H1 (cell line): ENCODE results near the gene ZNF764. TPM values are rescaled to one million over a fixed set of nuclear protein-coding genes. Genes with fewer than 3 reads are reported as not detected.

ENCODE experiments used
- CTCF ChIA-PET: fragments of 300-600 bp; sonication (Branson Sonifier 250); formaldehyde crosslinking; loops from one replicate; lab custom pipeline; 2021; ENCODE audit not compliant: partially characterized antibody; lab: Charles Lee
- POLR2A ChIA-PET: fragments of 300-600 bp; sonication (Branson Sonifier 250); formaldehyde crosslinking; loops from one replicate; lab custom pipeline; 2021; ENCODE audit warnings: inconsistent platforms; ENCODE audit not compliant: partially characterized antibody; lab: Charles Lee
- DNase-seq, 2 experiments: peaks; one replicate each; pipeline versions ENCODE4 v3.0.0 to v3.0.0-alpha.2; 2010 to 2022; ENCODE audit warnings: low spot score in 2 of 2, low read depth in 1 of 2, mixed read lengths in 1 of 2
- FAIRE-seq: peaks from 2 replicates; lab custom pipeline; 2011; peaks lifted over from hg19 to GRCh38; lab: Jason Lieb, UNC
- H2AFZ ChIP-seq: 2 replicates; pipeline ENCODE4 v1.8.1; 2012; ENCODE audit warnings: low read length, inconsistent platforms
- H2AK5ac ChIP-seq: 2 replicates; pipeline ENCODE4 v1.6.1; 2013; ENCODE audit warnings: low read depth, low read length
- H2BK120ac ChIP-seq: replicated peaks from 2 replicates; pipeline ENCODE3; 2013; ENCODE audit warnings: low read depth, low read length, inconsistent platforms
- H2BK12ac ChIP-seq: 2 replicates; pipeline ENCODE4 v1.6.1; 2013; ENCODE audit warnings: low read depth, low read length
- H2BK15ac ChIP-seq: 2 replicates; pipeline ENCODE4 v1.6.1; 2013; ENCODE audit warnings: low read length
- H2BK20ac ChIP-seq: 2 replicates; pipeline ENCODE4 v1.6.1; 2013; ENCODE audit warnings: low read length
- H2BK5ac ChIP-seq: 2 replicates; pipeline ENCODE4 v1.6.1; 2013; ENCODE audit warnings: low read depth, low read length
- H3K14ac ChIP-seq: 2 replicates; pipeline ENCODE4 v1.6.1; 2013; ENCODE audit warnings: inconsistent platforms; ENCODE audit not compliant: insufficient read length
- H3K18ac ChIP-seq: 2 replicates; pipeline ENCODE4 v1.6.1; 2013; ENCODE audit warnings: low read length; ENCODE audit errors: extremely low read depth
- H3K23ac ChIP-seq: 2 replicates; pipeline ENCODE4 v1.6.1; 2013; ENCODE audit warnings: inconsistent platforms; ENCODE audit not compliant: insufficient read length
- H3K23me2 ChIP-seq: 2 replicates; pipeline ENCODE4 v1.6.1; 2013; ENCODE audit warnings: low read depth, low read length
- H3K27ac ChIP-seq: 2 replicates; pipeline ENCODE4 v1.6.1; 2011; ENCODE audit warnings: low read depth, low read length, inconsistent platforms
- H3K27me3 ChIP-seq, 4 experiments: replicated peaks in 1 of 4; 1 replicate in 1 of 4; 2 replicates in 3 of 4; pipeline versions ENCODE4 v1.6.1 to v1.8.1; 2011 to 2013; ENCODE audit warnings: low read length in 3 of 4, mild to moderate bottlenecking in 3 of 4, inconsistent platforms in 2 of 4, mixed read lengths in 2 of 4, moderate library complexity in 1 of 4; ENCODE audit not compliant: control insufficient read depth in 3 of 4, insufficient read depth in 3 of 4; ENCODE audit errors: extremely low read depth in 1 of 4
- H3K36me3 ChIP-seq, 4 experiments: 2 replicates each; pipeline versions ENCODE4 v1.6.1 to v1.8.1; 2011 to 2013; ENCODE audit warnings: mild to moderate bottlenecking in 4 of 4, low read length in 3 of 4, moderate library complexity in 2 of 4, control low read depth in 1 of 4, inconsistent platforms in 1 of 4; ENCODE audit not compliant: insufficient read depth in 4 of 4, control insufficient read depth in 2 of 4
- H3K4ac ChIP-seq: replicated peaks from 2 replicates; pipeline ENCODE3; 2013; ENCODE audit warnings: low read length, low read depth, mixed read lengths, inconsistent platforms; ENCODE audit not compliant: insufficient read length
- H3K4me1 ChIP-seq, 4 experiments: replicated peaks in 1 of 4; 1 replicate in 1 of 4; 2 replicates in 3 of 4; pipeline versions ENCODE4 v1.6.1 to v1.8.1; 2011 to 2013; ENCODE audit warnings: low read length in 3 of 4, inconsistent platforms in 2 of 4, mixed read lengths in 1 of 4; ENCODE audit not compliant: insufficient read depth in 4 of 4, control insufficient read depth in 3 of 4
- H3K4me2 ChIP-seq, 2 experiments: 2 replicates each; pipeline versions ENCODE4 v1.6.1 to v1.8.1; 2011 to 2013; ENCODE audit warnings: low read depth in 2 of 2, low read length in 2 of 2, control low read depth in 1 of 2, inconsistent platforms in 1 of 2, mild to moderate bottlenecking in 1 of 2; ENCODE audit not compliant: insufficient read depth in 1 of 2
- H3K4me3 ChIP-seq, 4 experiments: fragments of 200-600, 300-600 bp in 1 of 4; sonication (generic), shearing (Covaris generic), sonication (Bioruptor Twin) in 1 of 4; 2 replicates each; pipeline versions ENCODE4 v1.5.1 to v1.8.1; 2011 to 2016; ENCODE audit warnings: low read length in 4 of 4, low read depth in 3 of 4, control low read depth in 2 of 4, inconsistent platforms in 2 of 4, mild to moderate bottlenecking in 2 of 4, mixed read lengths in 1 of 4, moderate library complexity in 1 of 4; ENCODE audit not compliant: insufficient read depth in 2 of 4; ENCODE audit errors: extremely low read depth in 1 of 4
- H3K56ac ChIP-seq: replicated peaks from 2 replicates; pipeline ENCODE3; 2013; ENCODE audit warnings: low read depth, mild to moderate bottlenecking, mixed read lengths, low read length, inconsistent platforms; ENCODE audit not compliant: insufficient read length
- H3K79me1 ChIP-seq: 2 replicates; pipeline ENCODE4 v1.6.1; 2013; ENCODE audit warnings: low read depth, low read length, control low read depth
- H3K79me2 ChIP-seq, 2 experiments: 2 replicates each; pipeline versions ENCODE4 v1.6.1 to v1.8.1; 2012 to 2013; ENCODE audit warnings: low read length in 2 of 2, mild to moderate bottlenecking in 2 of 2, inconsistent platforms in 1 of 2; ENCODE audit not compliant: insufficient read depth in 2 of 2, control insufficient read depth in 1 of 2
- H3K9ac ChIP-seq, 4 experiments: replicated peaks in 1 of 4; 1 replicate in 1 of 4; 2 replicates in 3 of 4; pipeline versions ENCODE4 v1.6.1 to v1.8.1; 2011 to 2013; ENCODE audit warnings: low read depth in 3 of 4, low read length in 3 of 4, control low read depth in 2 of 4, mild to moderate bottlenecking in 2 of 4, moderate library complexity in 2 of 4, inconsistent platforms in 1 of 4; ENCODE audit errors: extremely low read depth in 1 of 4
- H3K9me3 ChIP-seq, 2 experiments: 2 replicates each; pipeline versions ENCODE4 v1.6.1 to v1.8.1; 2012 to 2013; ENCODE audit warnings: mild to moderate bottlenecking in 2 of 2, moderate library complexity in 2 of 2, control low read depth in 1 of 2, inconsistent platforms in 1 of 2, low read depth in 1 of 2, low read length in 1 of 2, mixed read lengths in 1 of 2; ENCODE audit not compliant: insufficient read depth in 2 of 2
- H4K20me1 ChIP-seq, 2 experiments: replicated peaks in 1 of 2; 2 replicates each; pipeline versions ENCODE3 to v1.8.1; 2011 to 2013; ENCODE audit warnings: inconsistent platforms in 2 of 2, low read length in 2 of 2, mild to moderate bottlenecking in 1 of 2; ENCODE audit not compliant: insufficient read depth in 2 of 2, control insufficient read depth in 1 of 2
- H4K5ac ChIP-seq: 2 replicates; pipeline ENCODE4 v1.6.1; 2013; ENCODE audit warnings: low read length, low read depth, mixed read lengths, inconsistent platforms; ENCODE audit not compliant: insufficient read length
- H4K8ac ChIP-seq: 2 replicates; pipeline ENCODE4 v1.8.0; 2013; ENCODE audit warnings: mild to moderate bottlenecking, moderate library complexity, low read length, inconsistent platforms; ENCODE audit not compliant: insufficient read depth; ENCODE audit errors: extremely low read depth
- H4K91ac ChIP-seq: replicated peaks from 2 replicates; pipeline ENCODE3; 2013; ENCODE audit warnings: low read length, mixed read lengths, inconsistent platforms; ENCODE audit not compliant: insufficient read length
- EGR1 ChIP-seq: IDR thresholded peaks from 2 replicates; pipeline ENCODE4 v1.6.1; 2011; ENCODE audit warnings: low read depth, low read length, borderline replicate concordance
- HDAC2 ChIP-seq, 2 experiments: fragments of 300-600 bp in 1 of 2; sonication (generic) in 1 of 2; IDR thresholded peaks; 2 replicates each; pipeline ENCODE4 v1.6.1; 2011 to 2012; ENCODE audit warnings: low read depth in 2 of 2, low read length in 2 of 2, mild to moderate bottlenecking in 2 of 2, moderate library complexity in 2 of 2, borderline replicate concordance in 1 of 2, inconsistent platforms in 1 of 2
- NANOG ChIP-seq: IDR thresholded peaks from 2 replicates; pipeline ENCODE4 v1.6.1; 2011; ENCODE audit warnings: low read length, low read depth, mild to moderate bottlenecking, inconsistent platforms; ENCODE audit not compliant: insufficient read depth, poor library complexity, severe bottlenecking
- PHF8 ChIP-seq: fragments of 200-600 bp; sonication (generic); conservative IDR thresholded peaks from 2 replicates; pipeline ENCODE4 v1.7.1; 2012; ENCODE audit warnings: low read depth, mild to moderate bottlenecking, inconsistent platforms, low read length, moderate library complexity
- SIX5 ChIP-seq: IDR thresholded peaks from 2 replicates; pipeline ENCODE4 v1.6.1; 2011; ENCODE audit warnings: mild to moderate bottlenecking, low read depth, low read length
- SUZ12 ChIP-seq: fragments of 200-600 bp; sonication (generic); IDR thresholded peaks from 2 replicates; pipeline ENCODE4 v1.6.1; 2012; ENCODE audit warnings: mild to moderate bottlenecking, inconsistent platforms, low read length, moderate library complexity, mixed read lengths
- WGBS, 2 experiments: shearing (Covaris generic) in 1 of 2; methylation state at CpG; one replicate each; pipeline versions ENCODE4 v1.1.6 to v1.1.7; 2013 to 2015; ENCODE audit warnings: low lambda C conversion rate in 2 of 2, mixed read lengths in 2 of 2, inconsistent platforms in 1 of 2, low coverage in 1 of 2, missing lambda C conversion rate in 1 of 2; ENCODE audit not compliant: insufficient replicate concordance in 2 of 2, insufficient coverage in 1 of 2, insufficient read length in 1 of 2; ENCODE audit errors: extremely low coverage in 1 of 2, missing lambda C conversion rate in 1 of 2; 5-methylcytosine and 5-hydroxymethylcytosine counted together
- polyA plus RNA-seq, 7 experiments: library from polyadenylated mRNA; depleted of rRNA in 3 of 7; stranded (reverse) in 5 of 7; unstranded in 2 of 7; fragments of >200 nt in 5 of 7; fragments of 200-250 nt in 2 of 7; gene quantifications; 1 replicate in 5 of 7; 2 replicates in 1 of 7; 4 replicates in 1 of 7; pipeline versions ENCODE4 v1.2.1 to v1.2.3, GENCODE V29; 2011 to 2013; ENCODE audit warnings: missing spikeins in 2 of 7, mixed read lengths in 2 of 7
- total RNA-seq: library from RNA; stranded (reverse); fragmentation: NEBNext Ultra II Directional; extraction: Animal tissue kit (Norgen Biotek cat#: 25700); gene quantifications from 2 replicates; pipeline ENCODE4 v1.2.1, GENCODE V29; 2021
- TF ChIP-seq, protein P1 (sequence below), 3 experiments: IDR thresholded peaks; 1 replicate in 2 of 3; 2 replicates in 1 of 3; pipeline versions ENCODE4 v1.5.1 to v1.6.1; 2011; ENCODE audit warnings: low read length in 3 of 3, mild to moderate bottlenecking in 3 of 3, inconsistent platforms in 2 of 3, low read depth in 1 of 3, moderate library complexity in 1 of 3; ENCODE audit not compliant: insufficient read depth in 1 of 3; ENCODE audit errors: control extremely low read depth in 1 of 3

ZNF764 gene
- total and polyA plus RNA-seq, 2 of the 8 experiments (the other 6 are each of a cell fraction or from before 2014, with no cell fraction given): 5.7 to 7.7 TPM

DNA sequence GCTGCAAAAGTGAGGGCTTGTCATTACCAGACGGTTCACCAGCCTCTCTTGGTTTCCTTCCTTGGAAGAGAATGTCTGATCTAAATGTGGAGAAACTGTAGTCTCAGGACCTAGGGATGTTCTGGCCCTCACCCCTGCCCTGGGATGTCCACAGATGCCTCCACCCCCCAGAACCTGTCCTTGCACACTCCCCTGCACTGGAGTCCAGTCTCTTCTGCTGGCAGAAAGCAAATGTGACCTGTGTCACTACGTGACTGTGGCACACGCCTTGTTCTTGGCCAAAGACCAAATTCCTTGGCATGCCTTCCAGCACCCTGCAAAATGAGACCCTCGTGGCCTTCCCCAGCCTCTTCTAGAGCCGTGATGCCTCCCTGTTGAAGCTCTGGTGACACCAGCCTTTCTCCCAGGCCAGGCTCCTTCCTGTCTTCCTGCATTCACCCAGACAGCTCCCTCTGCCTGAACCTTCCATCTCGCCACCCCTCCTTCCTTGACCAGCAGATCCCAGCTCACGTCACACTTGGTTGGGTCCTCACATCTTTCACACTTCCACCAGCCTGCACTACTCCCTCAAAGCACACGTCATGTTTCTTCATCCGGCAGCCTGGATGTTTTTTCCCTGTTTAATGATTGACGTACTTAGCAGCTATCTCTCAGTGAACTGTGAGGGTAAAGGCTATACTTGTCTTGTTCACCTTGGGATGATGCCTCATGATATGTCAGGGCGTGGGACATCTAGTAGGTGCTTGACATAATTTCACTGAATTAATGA lies 36.1 kb downstream of the ZNF764 start:
- TF ChIP-seq SUZ12 (no peak), HDAC2 (IDR thresholded peaks at IDR 0.05; ENCODE audit: borderline replicate concordance in 1 of 2, low read depth in 2 of 2, low read length in 2 of 2) (no peak), PHF8 (no peak), NANOG (no peak), SIX5 (no peak), EGR1 (no peak)
- TF ChIP-seq, protein P1, sequence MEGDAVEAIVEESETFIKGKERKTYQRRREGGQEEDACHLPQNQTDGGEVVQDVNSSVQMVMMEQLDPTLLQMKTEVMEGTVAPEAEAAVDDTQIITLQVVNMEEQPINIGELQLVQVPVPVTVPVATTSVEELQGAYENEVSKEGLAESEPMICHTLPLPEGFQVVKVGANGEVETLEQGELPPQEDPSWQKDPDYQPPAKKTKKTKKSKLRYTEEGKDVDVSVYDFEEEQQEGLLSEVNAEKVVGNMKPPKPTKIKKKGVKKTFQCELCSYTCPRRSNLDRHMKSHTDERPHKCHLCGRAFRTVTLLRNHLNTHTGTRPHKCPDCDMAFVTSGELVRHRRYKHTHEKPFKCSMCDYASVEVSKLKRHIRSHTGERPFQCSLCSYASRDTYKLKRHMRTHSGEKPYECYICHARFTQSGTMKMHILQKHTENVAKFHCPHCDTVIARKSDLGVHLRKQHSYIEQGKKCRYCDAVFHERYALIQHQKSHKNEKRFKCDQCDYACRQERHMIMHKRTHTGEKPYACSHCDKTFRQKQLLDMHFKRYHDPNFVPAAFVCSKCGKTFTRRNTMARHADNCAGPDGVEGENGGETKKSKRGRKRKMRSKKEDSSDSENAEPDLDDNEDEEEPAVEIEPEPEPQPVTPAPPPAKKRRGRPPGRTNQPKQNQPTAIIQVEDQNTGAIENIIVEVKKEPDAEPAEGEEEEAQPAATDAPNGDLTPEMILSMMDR (IDR thresholded peaks at IDR 0.05; ENCODE audit: control extremely low read depth in 1 of 3, insufficient read depth in 1 of 3, low read depth in 1 of 3, low read length in 3 of 3): no peak
- Histone ChIP-seq H3K9ac (no peak overlapping the region), H3K23me2 (peaks cover 2% of the 10 kb centered on the region; the same call in 1 of the 2 replicates), H3K36me3 (peaks cover 0 to 11% (median 0%) of the 10 kb centered on the region in 4 experiments; a peak in 1 of 8 replicates), H3K4me2 (no peak overlapping the region), H3K79me2 (no peaks in the 10 kb centered on the region), H4K91ac (no peak overlapping the region), H3K4ac (no peak overlapping the region), H3K14ac (no peak overlapping the region), H3K9me3 (no peaks in the 10 kb centered on the region), H4K5ac (no peak overlapping the region), H2BK12ac (no peak overlapping the region), H3K4me3 (no peak overlapping the region), H3K27ac (no peak overlapping the region), H3K27me3 (no peaks in the 10 kb centered on the region; a peak in 1 of 7 replicates), H2BK5ac (no peak overlapping the region), H3K79me1 (no peaks in the 10 kb centered on the region), H3K4me1 (no peaks in the 10 kb centered on the region; a peak in 1 of 7 replicates), H4K8ac (no peak overlapping the region), H4K20me1 (peaks cover 0 to 2% of the 10 kb centered on the region in 2 experiments), H2AFZ (no peak overlapping the region), H3K18ac (no peak overlapping the region), H2AK5ac (peak overlapping the region; percentile 40; the same call in 1 of the 2 replicates), H3K23ac (no peak overlapping the region), H2BK20ac (no peak overlapping the region), H3K56ac (no peak overlapping the region), H2BK15ac (no peak overlapping the region), H2BK120ac (no peak overlapping the region)
- no peak for FAIRE-seq
- CTCF ChIA-PET: interaction anchor here (0.9 to 1.7 kb wide), 5 partner anchors 13 to 93 kb away, joined by 3 to 7 read pairs (median 4); no protein-coding TSS in a partner anchor
- no peak for DNase-seq
- POLR2A ChIA-PET: interaction anchor here (0.6 to 1.0 kb wide), 4 partner anchors 8 to 88 kb away, joined by 3 read pairs; no protein-coding TSS in a partner anchor
- WGBS, 2 experiments: 83% methylated on average over 11 of the region's 11 CpGs; no CpG with 5 or more reads in 1 of the 2 experiments
